Calu3 (cell line): ENCODE results near the gene TAGLN2. TPM values are rescaled to one million over a fixed set of nuclear protein-coding genes. Genes with fewer than 3 reads are reported as not detected.

ENCODE experiments used
- BruUV-seq: library from RNA; stranded (reverse); fragments of 400-500 nt; replicated peaks from 2 replicates; lab custom pipeline; 2021; lab: Mats Ljungman, UMichigan
- CTCF ChIA-PET: fragments of 300-600 bp; sonication (Branson Sonifier 250); formaldehyde crosslinking; loops from one replicate; lab custom pipeline; 2022; ENCODE audit warnings: antibody characterized with exemption; lab: Charles Lee
- DNase-seq: peaks from one replicate; pipeline ENCODE4 v3.0.0; 2022
- H3K27ac Mint-ChIP-seq: one replicate; pipeline ENCODE4 v1.8.0; 2022; ENCODE audit warnings: mixed read lengths; ENCODE audit not compliant: unreplicated experiment
- H3K27me3 Mint-ChIP-seq: one replicate; pipeline ENCODE4 v1.8.0; 2022; ENCODE audit warnings: mixed read lengths; ENCODE audit not compliant: unreplicated experiment
- H3K36me3 Mint-ChIP-seq: one replicate; pipeline ENCODE4 v1.8.0; 2022; ENCODE audit warnings: mild to moderate bottlenecking, moderate library complexity, mixed read lengths; ENCODE audit not compliant: insufficient read depth, unreplicated experiment
- H3K4me1 Mint-ChIP-seq: one replicate; pipeline ENCODE4 v1.8.0; 2022; ENCODE audit warnings: mild to moderate bottlenecking, low read depth, mixed read lengths; ENCODE audit not compliant: unreplicated experiment
- H3K4me3 Mint-ChIP-seq: one replicate; pipeline ENCODE4 v1.8.0; 2022; ENCODE audit warnings: mild to moderate bottlenecking, low read depth, moderate library complexity, mixed read lengths; ENCODE audit not compliant: unreplicated experiment
- H3K9me3 Mint-ChIP-seq: one replicate; pipeline ENCODE4 v1.8.0; 2022; ENCODE audit warnings: low read depth, mixed read lengths; ENCODE audit not compliant: unreplicated experiment
- CTCF ChIP-seq: fragments of 200-600 bp; IDR thresholded peaks from one replicate; pipeline ENCODE4 v1.8.0; 2022; ENCODE audit warnings: antibody characterized with exemption; ENCODE audit not compliant: unreplicated experiment
- intact Hi-C: fragments of 100-400 bp; cut with micrococcal nuclease; formaldehyde crosslinking; loops from one replicate; pipeline ENCODE4 v1.10.0; 2022; ENCODE audit not compliant: unreplicated experiment
- total RNA-seq: library from RNA; stranded (reverse); gene quantifications from 2 replicates; pipeline ENCODE4 v1.2.3, GENCODE V29; 2022

Gene TAGLN2
- total RNA-seq, 1 experiment from 2014 or later, result 708 TPM

- Mint-ChIP-seq H3K27me3 (no peaks in the 10 kb centered on the region), H3K9me3 (no peaks in the 10 kb centered on the region), H3K27ac (peak overlapping the region; percentile 61), H3K4me1 (peaks cover 84% of the 10 kb centered on the region), H3K4me3 (peak overlapping the region; percentile 17), H3K36me3 (peaks cover 70% of the 10 kb centered on the region)
- CTCF ChIA-PET, result interaction anchor here (1.8 to 3.0 kb wide), 2 partner anchors 9 to 91 kb away, joined by 6 to 8 read pairs; partner anchors contain the start of gene TAGLN2
- intact Hi-C loops, result no loop called here
- TF ChIP-seq CTCF, result no peak
- BruUV-seq, result no TSS peak
- DNase-seq, result peak; percentile 50
Observed at GRCh38 chr1:159916242-159917051, 8.9 kb downstream of the TAGLN2 start.

GRCh38 chr1:159915571-159916241 lies 9.6 kb downstream of the TAGLN2 start:
- Mint-ChIP-seq H3K9me3 (no peaks in the 10 kb centered on the region), H3K36me3 (peaks cover 65% of the 10 kb centered on the region), H3K27me3 (no peaks in the 10 kb centered on the region), H3K4me1 (peaks cover 84% of the 10 kb centered on the region), H3K4me3 (peak overlapping the region; percentile 17), H3K27ac (peak overlapping the region; percentile 61)
- intact Hi-C loops, result no loop called here
- DNase-seq, result no peak
- BruUV-seq, result no TSS peak
- CTCF ChIA-PET, result interaction anchor here (0.8 to 3.0 kb wide), 5 partner anchors 8 to 92 kb away, joined by 3 to 8 read pairs (median 5); partner anchors contain the start of gene TAGLN2
- no peak for TF ChIP-seq CTCF

GRCh38 chr1:159914252-159915018 lies 10.9 kb downstream of the TAGLN2 start:
- TF ChIP-seq CTCF, result no peak
- Mint-ChIP-seq H3K36me3 (peaks cover 63% of the 10 kb centered on the region), H3K9me3 (no peaks in the 10 kb centered on the region), H3K4me3 (peak overlapping the region; percentile 15), H3K27me3 (no peaks in the 10 kb centered on the region), H3K4me1 (peaks cover 92% of the 10 kb centered on the region), H3K27ac (peak overlapping the region; percentile 61)
- BruUV-seq, result no TSS peak
- intact Hi-C loops, result loop anchor here (1.0 kb wide), 1 partner anchor 9 kb away; no protein-coding TSS in a partner anchor
- DNase-seq, result peak; percentile 49
- CTCF ChIA-PET, result interaction anchor here (0.6 to 1.7 kb wide), 7 partner anchors 8 to 25 kb away, joined by 3 to 5 read pairs (median 3); partner anchors contain the start of gene TAGLN2
